Measurements from ENCODE around the gene PRPF4. TPM values are rescaled to one million over a fixed set of nuclear protein-coding genes. Genes with fewer than 3 reads are reported as not detected.

PRPF4 gene
- total RNA-seq, 1 donor from 2014 or later, result 11.0 TPM

GRCh38 chr9:113341712-113342410 lies 66.4 kb downstream of the PRPF4 start:
- intact Hi-C loops (cut with DNase I), result no loop called here
- DNase-seq (ENCODE audit: missing footprints), result no peak
- ATAC-seq, result no peak

Other genes with a start within 250 kb of the PRPF4 start
- 1.1 TPM for gene ZFP37, start 218.9 kb upstream of the PRPF4 start, total RNA-seq
- 14.6 TPM for gene SLC31A2, start 124.7 kb upstream of the PRPF4 start, total RNA-seq
- gene FKBP15, start 54.4 kb upstream of the PRPF4 start, total RNA-seq, result 19.4 TPM
- gene SLC31A1, start 54.1 kb upstream of the PRPF4 start, total RNA-seq, result 12.0 TPM
- gene CDC26, start 86 bp upstream of the PRPF4 start, total RNA-seq, result 38.3 TPM
- gene RNF183, start 27.7 kb downstream of the PRPF4 start, total RNA-seq, result not detected
- 13.0 TPM for gene WDR31, start 64.6 kb downstream of the PRPF4 start, total RNA-seq
- gene BSPRY, start 73.9 kb downstream of the PRPF4 start, total RNA-seq, result 0.35 TPM
- 10.5 TPM for gene HDHD3, start 101.3 kb downstream of the PRPF4 start, total RNA-seq
- gene ALAD, start 125.6 kb downstream of the PRPF4 start, total RNA-seq, result 136 TPM
- 22.6 TPM for gene POLE3, start 135.0 kb downstream of the PRPF4 start, total RNA-seq
- gene C9orf43, start 135.1 kb downstream of the PRPF4 start, total RNA-seq, result 0.24 TPM
- 139 TPM for gene RGS3, start 188.1 kb downstream of the PRPF4 start, total RNA-seq